ENCODE measurements around the gene ZNF511. TPM values are rescaled to one million over a fixed set of nuclear protein-coding genes. Genes with fewer than 3 reads are reported as not detected.

The ZNF511 gene
- total and polyA plus RNA-seq, 2 of the 4 experiments (the other 2 are of a cell fraction): 13.6 to 32.6 TPM

GRCh38 chr10:133358925-133359310 lies 50.2 kb downstream of the ZNF511 start:
- WGBS, 2 experiments (ENCODE audit: extremely low coverage in 2 of 2, insufficient read length in 1 of 2): 86% methylated on average over 5 of the region's 11 CpGs; no CpG with 5 or more reads in 1 of the 2 experiments
- no peak for ATAC-seq (ENCODE audit: low read depth)

More at GRCh38 chr10:133358925-133359310, 50.2 kb downstream of the ZNF511 start:
- Histone ChIP-seq H2AFZ (replicated peaks; ENCODE audit: low read length, poor library complexity) (no peak overlapping the region), H2BK15ac (ENCODE audit: low read depth, low read length) (no peak overlapping the region), H3K4me3 (ENCODE audit: insufficient read depth, low read depth, low read length) (no peak overlapping the region), H3K36me3 (ENCODE audit: control insufficient read depth, insufficient read depth, low read length) (peaks cover 20% of the 10 kb centered on the region), H3K9me3 (ENCODE audit: control insufficient read depth, insufficient read depth, low read length) (no peaks in the 10 kb centered on the region), H4K5ac (ENCODE audit: low read depth, low read length) (no peak overlapping the region), H2AK5ac (ENCODE audit: low read depth, low read length) (no peak overlapping the region), H3K23ac (ENCODE audit: low read depth, low read length) (no peak overlapping the region), H2BK120ac (ENCODE audit: low read depth, low read length) (no peak overlapping the region), H3K79me1 (ENCODE audit: low read depth in 1 of 2, low read length in 2 of 2) (peaks cover 8 to 13% of the 10 kb centered on the region in 2 experiments; a peak in 2 of 4 replicates), H4K20me1 (ENCODE audit: insufficient read depth, low read length) (no peaks in the 10 kb centered on the region; the same call in 1 of the 2 replicates), H3K9ac (ENCODE audit: low read depth, low read length) (no peak overlapping the region), H2BK20ac (ENCODE audit: low read depth, low read length) (no peak overlapping the region), H3K18ac (ENCODE audit: low read depth, low read length) (no peak overlapping the region), H3K27me3 (ENCODE audit: control insufficient read depth, insufficient read depth, low read length) (no peaks in the 10 kb centered on the region), H2BK5ac (ENCODE audit: low read depth, low read length, poor library complexity, severe bottlenecking) (no peak overlapping the region), H4K91ac (ENCODE audit: insufficient read depth, low read depth, low read length) (no peak overlapping the region), H3K4ac (ENCODE audit: low read depth, low read length) (no peak overlapping the region), H3K27ac (ENCODE audit: insufficient read depth, low read length) (no peak overlapping the region), H3K4me2 (ENCODE audit: low read depth, low read length) (no peak overlapping the region), H2AK9ac (replicated peaks; ENCODE audit: low read depth, low read length, poor library complexity) (no peak overlapping the region), H3K14ac (replicated peaks; ENCODE audit: low read depth, low read length) (no peak overlapping the region), H3K9me1 (ENCODE audit: insufficient read depth, low read length) (no peaks in the 10 kb centered on the region), H3K56ac (ENCODE audit: extremely low read depth, insufficient read depth, low read length) (no peak overlapping the region), H4K8ac (ENCODE audit: low read depth in 2 of 2, low read length in 2 of 2) (no peak overlapping the region), H3K4me1 (ENCODE audit: control insufficient read depth, insufficient read depth, low read length) (peaks cover 6% of the 10 kb centered on the region; the same call in 1 of the 2 replicates)
- in situ Hi-C loops (cut with MboI; ENCODE audit: low sequenced_read_pairs) (no loop called here), dilution Hi-C loops (cut with HindIII; ENCODE audit: low sequenced_read_pairs, unreplicated experiment) (no loop called here), intact Hi-C loops (cut with micrococcal nuclease) (no loop called here)
- no peak for DNase-seq
- no TSS peak for BruUV-seq (replicated peaks)
- no peak for TF ChIP-seq MAZ (IDR thresholded peaks at IDR 0.05; ENCODE audit: borderline replicate concordance, low read depth, low read length)
- ChIA-PET POLR2A (ENCODE audit: unreplicated experiment) (no interaction called here), CTCF (no interaction called here)
